Endothelial cell of umbilical vein (primary cell): ENCODE results near the gene PPCDC.

Experiments
- FOS ChIP-seq: IDR thresholded peaks from 2 replicates; pipeline ENCODE4 v1.6.1; 2011; ENCODE audit warnings: mild to moderate bottlenecking, low read length, moderate library complexity, borderline replicate concordance; ENCODE audit not compliant: insufficient read depth
- MYC ChIP-seq: IDR thresholded peaks from one replicate; pipeline ENCODE4 v1.6.1; 2011; ENCODE audit warnings: mild to moderate bottlenecking, low read depth, low read length
- POLR2A ChIP-seq: IDR thresholded peaks from 2 replicates; pipeline ENCODE4 v1.6.1; 2012; ENCODE audit warnings: low read depth, mild to moderate bottlenecking, control low read depth, low read length
- TF ChIP-seq, protein P1 (sequence below), 2 donors: IDR thresholded peaks; 1 replicate in 1 of 2; 2 replicates in 1 of 2; pipeline ENCODE4 v1.5.1; 2011; ENCODE audit warnings: low read length in 2 of 2, mild to moderate bottlenecking in 2 of 2, moderate library complexity in 2 of 2, control low read depth in 1 of 2, inconsistent platforms in 1 of 2, low read depth in 1 of 2; ENCODE audit not compliant: insufficient read depth in 1 of 2; ENCODE audit errors: extremely low read depth in 1 of 2

GRCh38 chr15:75045332-75046015 lies 22.1 kb downstream of the PPCDC start:
- TF ChIP-seq, protein P1, sequence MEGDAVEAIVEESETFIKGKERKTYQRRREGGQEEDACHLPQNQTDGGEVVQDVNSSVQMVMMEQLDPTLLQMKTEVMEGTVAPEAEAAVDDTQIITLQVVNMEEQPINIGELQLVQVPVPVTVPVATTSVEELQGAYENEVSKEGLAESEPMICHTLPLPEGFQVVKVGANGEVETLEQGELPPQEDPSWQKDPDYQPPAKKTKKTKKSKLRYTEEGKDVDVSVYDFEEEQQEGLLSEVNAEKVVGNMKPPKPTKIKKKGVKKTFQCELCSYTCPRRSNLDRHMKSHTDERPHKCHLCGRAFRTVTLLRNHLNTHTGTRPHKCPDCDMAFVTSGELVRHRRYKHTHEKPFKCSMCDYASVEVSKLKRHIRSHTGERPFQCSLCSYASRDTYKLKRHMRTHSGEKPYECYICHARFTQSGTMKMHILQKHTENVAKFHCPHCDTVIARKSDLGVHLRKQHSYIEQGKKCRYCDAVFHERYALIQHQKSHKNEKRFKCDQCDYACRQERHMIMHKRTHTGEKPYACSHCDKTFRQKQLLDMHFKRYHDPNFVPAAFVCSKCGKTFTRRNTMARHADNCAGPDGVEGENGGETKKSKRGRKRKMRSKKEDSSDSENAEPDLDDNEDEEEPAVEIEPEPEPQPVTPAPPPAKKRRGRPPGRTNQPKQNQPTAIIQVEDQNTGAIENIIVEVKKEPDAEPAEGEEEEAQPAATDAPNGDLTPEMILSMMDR (IDR thresholded peaks at IDR 0.05; ENCODE audit: extremely low read depth in 1 of 2, insufficient read depth in 1 of 2, low read depth in 1 of 2, low read length in 2 of 2) = no peak
- no peak for TF ChIP-seq FOS
- no peak for TF ChIP-seq POLR2A
- no peak for TF ChIP-seq MYC
